ENCODE measurements around the gene PDE4D. TPM values are rescaled to one million over a fixed set of nuclear protein-coding genes. Genes with fewer than 3 reads are reported as not detected.

PDE4D gene
- total RNA-seq, 1 donor from 2014 or later: 34.5 TPM

DNA sequence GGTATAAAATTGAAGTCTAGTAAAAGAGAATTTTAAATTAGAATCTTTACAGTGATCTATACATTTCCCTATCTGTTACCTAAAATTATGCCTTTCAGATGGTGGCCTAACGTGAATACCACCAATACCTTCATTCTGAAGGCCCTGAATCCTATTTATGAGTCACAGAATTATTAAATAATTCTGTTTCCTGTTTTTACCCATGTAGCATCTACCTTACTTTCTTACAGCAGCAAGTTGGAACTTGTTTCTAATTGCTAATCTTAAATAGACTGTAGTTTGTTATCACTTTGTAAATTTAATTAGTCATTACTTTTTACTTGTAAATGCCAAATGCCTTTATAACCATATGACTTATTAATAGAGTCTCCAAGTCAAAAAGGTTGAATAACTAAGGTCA lies 135.0 kb downstream of the PDE4D start:
- H3K27me3 ChIP-seq (ENCODE audit: low read depth): no peaks in the 10 kb centered on the region
- no peaks in the 10 kb centered on the region for H3K4me1 ChIP-seq

GRCh38 chr5:59757442-59757841 lies 136.1 kb downstream of the PDE4D start:
- H3K9me3 ChIP-seq (replicated peaks): no peaks in the 10 kb centered on the region
- intact Hi-C loops (cut with micrococcal nuclease): no loop called here
- no peaks in the 10 kb centered on the region for H3K4me1 ChIP-seq
- H3K27ac ChIP-seq (replicated peaks): no peak overlapping the region
- H3K4me3 ChIP-seq: no peak overlapping the region
- TF ChIP-seq, protein P1, sequence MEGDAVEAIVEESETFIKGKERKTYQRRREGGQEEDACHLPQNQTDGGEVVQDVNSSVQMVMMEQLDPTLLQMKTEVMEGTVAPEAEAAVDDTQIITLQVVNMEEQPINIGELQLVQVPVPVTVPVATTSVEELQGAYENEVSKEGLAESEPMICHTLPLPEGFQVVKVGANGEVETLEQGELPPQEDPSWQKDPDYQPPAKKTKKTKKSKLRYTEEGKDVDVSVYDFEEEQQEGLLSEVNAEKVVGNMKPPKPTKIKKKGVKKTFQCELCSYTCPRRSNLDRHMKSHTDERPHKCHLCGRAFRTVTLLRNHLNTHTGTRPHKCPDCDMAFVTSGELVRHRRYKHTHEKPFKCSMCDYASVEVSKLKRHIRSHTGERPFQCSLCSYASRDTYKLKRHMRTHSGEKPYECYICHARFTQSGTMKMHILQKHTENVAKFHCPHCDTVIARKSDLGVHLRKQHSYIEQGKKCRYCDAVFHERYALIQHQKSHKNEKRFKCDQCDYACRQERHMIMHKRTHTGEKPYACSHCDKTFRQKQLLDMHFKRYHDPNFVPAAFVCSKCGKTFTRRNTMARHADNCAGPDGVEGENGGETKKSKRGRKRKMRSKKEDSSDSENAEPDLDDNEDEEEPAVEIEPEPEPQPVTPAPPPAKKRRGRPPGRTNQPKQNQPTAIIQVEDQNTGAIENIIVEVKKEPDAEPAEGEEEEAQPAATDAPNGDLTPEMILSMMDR (IDR thresholded peaks at IDR 0.05; ENCODE audit: borderline replicate concordance): no peak
- no peaks in the 10 kb centered on the region for H3K36me3 ChIP-seq
- no peaks in the 10 kb centered on the region for H3K27me3 ChIP-seq (ENCODE audit: low read depth)
- no peak for DNase-seq

More for the DNA sequence above, 135.0 kb downstream of the PDE4D start:
- TF ChIP-seq, protein P1 (IDR thresholded peaks at IDR 0.05; ENCODE audit: borderline replicate concordance): no peak
- Histone ChIP-seq H3K9me3 (replicated peaks) (no peaks in the 10 kb centered on the region), H3K36me3 (no peaks in the 10 kb centered on the region), H3K4me3 (no peak overlapping the region), H3K27ac (replicated peaks) (no peak overlapping the region)
- intact Hi-C loops (cut with micrococcal nuclease): no loop called here
- no peak for DNase-seq

DNA sequence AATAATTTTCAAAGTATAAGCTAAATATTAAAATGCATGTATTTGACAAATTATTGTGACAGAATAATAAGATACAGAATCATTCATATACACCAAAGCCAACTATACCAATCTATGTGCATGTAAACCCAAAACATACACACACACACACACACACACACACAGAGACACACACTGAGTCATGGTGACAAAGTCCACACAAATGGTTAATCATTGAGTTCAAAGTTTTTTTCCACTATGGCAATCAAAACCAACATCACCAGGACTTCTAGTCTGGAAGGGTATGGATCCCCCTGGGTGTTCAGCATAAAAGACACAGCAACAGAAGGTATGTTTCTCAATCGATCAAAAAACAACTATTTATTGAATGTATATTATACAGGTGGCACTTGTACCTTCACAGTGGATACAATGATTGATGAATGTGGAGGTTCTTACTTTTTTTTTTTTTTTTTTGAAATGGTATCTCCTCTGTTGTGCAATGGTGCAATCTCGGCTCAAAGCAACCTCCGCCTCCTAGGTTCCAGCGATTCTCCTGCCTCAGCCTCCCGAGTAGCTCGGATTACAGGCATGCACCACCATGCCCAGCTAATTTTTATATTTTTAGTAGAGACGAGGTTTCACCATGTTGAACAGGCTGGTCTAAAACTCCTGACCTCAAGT lies 137.0 kb downstream of the PDE4D start:
- no peak for DNase-seq
- intact Hi-C loops (cut with micrococcal nuclease): no loop called here
- H3K27ac ChIP-seq (replicated peaks): no peak overlapping the region
- no peaks in the 10 kb centered on the region for H3K4me1 ChIP-seq
- H3K9me3 ChIP-seq (replicated peaks): no peaks in the 10 kb centered on the region
- H3K36me3 ChIP-seq: no peaks in the 10 kb centered on the region
- TF ChIP-seq, protein P1 (IDR thresholded peaks at IDR 0.05; ENCODE audit: borderline replicate concordance): no peak
- no peaks in the 10 kb centered on the region for H3K27me3 ChIP-seq (ENCODE audit: low read depth)
- no peak overlapping the region for H3K4me3 ChIP-seq

GRCh38 chr5:59755476-59755875 lies 138.1 kb downstream of the PDE4D start:
- Histone ChIP-seq H3K4me1 (no peaks in the 10 kb centered on the region), H3K36me3 (no peaks in the 10 kb centered on the region)
- intact Hi-C loops (cut with micrococcal nuclease): no loop called here

GRCh38 chr5:59753599-59753998 lies 139.9 kb downstream of the PDE4D start:
- intact Hi-C loops (cut with micrococcal nuclease): no loop called here
- Histone ChIP-seq H3K9me3 (replicated peaks) (no peaks in the 10 kb centered on the region), H3K4me1 (no peaks in the 10 kb centered on the region), H3K27ac (replicated peaks) (no peak overlapping the region), H3K36me3 (no peaks in the 10 kb centered on the region), H3K27me3 (ENCODE audit: low read depth) (no peaks in the 10 kb centered on the region), H3K4me3 (no peak overlapping the region)
- no peak for DNase-seq
- TF ChIP-seq, protein P1 (IDR thresholded peaks at IDR 0.05; ENCODE audit: borderline replicate concordance): no peak

More at GRCh38 chr5:59755476-59755875, 138.1 kb downstream of the PDE4D start:
- no peak overlapping the region for H3K27ac ChIP-seq (replicated peaks)
- DNase-seq: no peak
- TF ChIP-seq, protein P1 (IDR thresholded peaks at IDR 0.05; ENCODE audit: borderline replicate concordance): no peak
- no peak overlapping the region for H3K4me3 ChIP-seq
- H3K27me3 ChIP-seq (ENCODE audit: low read depth): no peaks in the 10 kb centered on the region
- no peaks in the 10 kb centered on the region for H3K9me3 ChIP-seq (replicated peaks)

Data from left ventricle myocardium inferior (tissue), 1 donor.